ENCODE measurements around the gene PALLD.

- TF ChIP-seq, protein P1, sequence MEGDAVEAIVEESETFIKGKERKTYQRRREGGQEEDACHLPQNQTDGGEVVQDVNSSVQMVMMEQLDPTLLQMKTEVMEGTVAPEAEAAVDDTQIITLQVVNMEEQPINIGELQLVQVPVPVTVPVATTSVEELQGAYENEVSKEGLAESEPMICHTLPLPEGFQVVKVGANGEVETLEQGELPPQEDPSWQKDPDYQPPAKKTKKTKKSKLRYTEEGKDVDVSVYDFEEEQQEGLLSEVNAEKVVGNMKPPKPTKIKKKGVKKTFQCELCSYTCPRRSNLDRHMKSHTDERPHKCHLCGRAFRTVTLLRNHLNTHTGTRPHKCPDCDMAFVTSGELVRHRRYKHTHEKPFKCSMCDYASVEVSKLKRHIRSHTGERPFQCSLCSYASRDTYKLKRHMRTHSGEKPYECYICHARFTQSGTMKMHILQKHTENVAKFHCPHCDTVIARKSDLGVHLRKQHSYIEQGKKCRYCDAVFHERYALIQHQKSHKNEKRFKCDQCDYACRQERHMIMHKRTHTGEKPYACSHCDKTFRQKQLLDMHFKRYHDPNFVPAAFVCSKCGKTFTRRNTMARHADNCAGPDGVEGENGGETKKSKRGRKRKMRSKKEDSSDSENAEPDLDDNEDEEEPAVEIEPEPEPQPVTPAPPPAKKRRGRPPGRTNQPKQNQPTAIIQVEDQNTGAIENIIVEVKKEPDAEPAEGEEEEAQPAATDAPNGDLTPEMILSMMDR (IDR thresholded peaks at IDR 0.05; ENCODE audit: borderline replicate concordance, extremely low read depth, low read length, poor library complexity, severe bottlenecking): no peak
- TF ChIP-seq EZH2 (IDR thresholded peaks at IDR 0.05; ENCODE audit: borderline replicate concordance, low read depth, low read length, severe bottlenecking): no peak
These were observed 388.5 kb downstream of the PALLD start for GRCh38 chr4:168885400-168885799.
